Pons (tissue), 1 donor: ENCODE results near the gene LETMD1.
"Not testable (repeated sequence)": the region's sequence is repeated elsewhere in the genome, so short reads cannot be mapped to it uniquely, and the experiment has no call there.

Experiments
- DNase-seq: peaks from one replicate; pipeline ENCODE4 v3.0.0-alpha.2; 2016; ENCODE audit warnings: low spot score

Gene LETMD1, protein sequence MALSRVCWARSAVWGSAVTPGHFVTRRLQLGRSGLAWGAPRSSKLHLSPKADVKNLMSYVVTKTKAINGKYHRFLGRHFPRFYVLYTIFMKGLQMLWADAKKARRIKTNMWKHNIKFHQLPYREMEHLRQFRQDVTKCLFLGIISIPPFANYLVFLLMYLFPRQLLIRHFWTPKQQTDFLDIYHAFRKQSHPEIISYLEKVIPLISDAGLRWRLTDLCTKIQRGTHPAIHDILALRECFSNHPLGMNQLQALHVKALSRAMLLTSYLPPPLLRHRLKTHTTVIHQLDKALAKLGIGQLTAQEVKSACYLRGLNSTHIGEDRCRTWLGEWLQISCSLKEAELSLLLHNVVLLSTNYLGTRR

DNA sequence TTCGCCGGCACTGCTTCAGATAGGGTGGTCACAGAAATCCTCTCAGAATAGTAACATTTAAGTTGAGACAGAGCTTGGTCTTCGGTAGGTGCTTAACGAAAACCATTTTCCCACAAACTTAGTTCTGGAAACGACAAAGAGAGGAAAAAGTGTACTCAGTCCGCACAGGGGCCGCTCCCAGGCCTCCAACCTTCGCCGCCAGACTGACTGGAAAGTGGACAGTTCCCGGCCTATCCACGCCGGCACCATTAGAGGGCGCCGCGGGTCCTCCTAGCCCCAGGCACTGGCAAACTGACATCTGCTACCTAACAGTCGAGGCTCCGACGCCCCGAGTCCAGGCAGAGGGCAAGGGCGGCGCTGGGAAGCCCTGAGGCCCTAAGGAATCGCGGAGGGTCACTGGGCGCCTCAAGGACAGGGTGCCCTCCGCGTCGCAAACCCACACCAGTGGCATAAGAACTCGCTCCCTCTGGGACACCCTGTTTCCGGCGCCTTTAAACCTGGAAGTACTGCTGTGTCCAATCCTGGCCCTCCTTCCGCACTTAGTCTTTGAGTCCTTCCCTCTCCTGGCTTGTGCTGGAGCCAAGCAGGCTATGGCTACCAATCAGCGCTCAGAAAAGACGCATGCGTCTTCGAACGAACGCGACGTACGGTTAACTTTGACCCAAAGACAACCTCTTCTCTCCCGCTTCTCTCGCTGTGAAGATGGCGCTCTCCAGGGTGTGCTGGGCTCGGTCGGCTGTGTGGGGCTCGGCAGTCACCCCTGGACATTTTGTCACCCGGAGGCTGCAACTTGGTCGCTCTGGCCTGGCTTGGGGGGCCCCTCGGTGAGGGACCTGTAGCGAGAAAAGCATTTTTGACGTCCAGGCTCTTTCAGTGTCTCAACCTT lies at the start of gene LETMD1:
Gene LETMD1 (plus strand): TSS at position 673 of the 886 bp plus-strand sequence. CDS start 30 bp downstream, at position 703.
- peak; percentile 100 for DNase-seq

DNA sequence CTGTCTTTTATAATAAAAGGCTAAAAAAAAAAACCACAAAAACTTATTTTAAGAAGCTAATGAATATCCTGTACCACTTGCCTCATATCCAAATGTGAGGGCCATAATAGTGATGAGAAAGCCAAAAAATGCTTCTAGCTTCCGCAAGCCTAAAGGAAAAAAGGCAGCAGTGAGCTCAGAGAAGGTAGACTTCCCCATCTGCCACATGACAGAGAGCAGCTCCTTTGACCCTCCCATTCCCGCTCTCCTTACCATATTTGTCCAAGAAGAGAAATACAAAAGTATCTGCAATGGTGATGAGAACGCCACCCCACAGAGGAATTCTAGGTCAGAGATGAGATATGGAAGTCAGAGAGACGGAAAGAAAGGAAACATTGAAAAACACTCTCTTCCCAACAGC lies 49.0 kb upstream of the LETMD1 start:
- DNase-seq: no peak

DNA sequence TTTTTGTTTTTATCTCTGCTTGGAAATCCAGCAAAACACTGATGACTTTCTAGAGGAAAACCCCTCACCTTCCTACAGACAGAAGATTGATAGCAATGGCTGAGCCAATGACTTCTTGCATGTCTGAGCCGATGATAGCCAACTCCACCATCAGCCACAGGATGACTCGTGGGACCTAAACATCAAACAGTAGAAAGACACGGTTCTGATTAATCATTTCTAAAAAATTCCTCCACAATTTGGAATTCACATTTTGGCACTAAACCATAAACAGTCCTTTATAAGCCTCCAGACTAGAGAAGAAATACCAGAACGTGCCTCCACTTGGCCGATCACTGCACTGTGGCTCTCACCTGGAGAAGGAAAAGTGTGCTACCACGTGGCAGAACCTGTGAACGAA lies 47.9 kb upstream of the LETMD1 start:
- no peak for DNase-seq

DNA sequence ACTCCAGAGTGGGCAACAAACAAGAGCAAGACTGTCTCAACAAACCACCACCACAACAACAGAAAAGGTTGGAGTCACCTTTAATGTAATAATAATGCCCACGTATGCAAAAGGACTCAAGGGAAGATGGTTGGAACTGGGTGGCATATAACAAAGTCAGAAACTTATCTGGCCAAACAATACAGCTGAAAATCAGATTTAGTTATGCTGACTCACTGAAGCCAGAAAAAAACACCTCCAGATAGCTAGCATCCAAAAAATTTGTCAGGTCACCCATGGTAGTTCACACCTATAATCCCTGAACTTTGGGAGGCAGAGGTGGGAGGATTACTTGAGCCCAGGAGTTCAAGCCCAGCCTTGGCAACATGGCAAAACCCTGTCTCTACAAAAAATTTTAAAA lies 46.3 kb upstream of the LETMD1 start:
- DNase-seq: no peak

DNA sequence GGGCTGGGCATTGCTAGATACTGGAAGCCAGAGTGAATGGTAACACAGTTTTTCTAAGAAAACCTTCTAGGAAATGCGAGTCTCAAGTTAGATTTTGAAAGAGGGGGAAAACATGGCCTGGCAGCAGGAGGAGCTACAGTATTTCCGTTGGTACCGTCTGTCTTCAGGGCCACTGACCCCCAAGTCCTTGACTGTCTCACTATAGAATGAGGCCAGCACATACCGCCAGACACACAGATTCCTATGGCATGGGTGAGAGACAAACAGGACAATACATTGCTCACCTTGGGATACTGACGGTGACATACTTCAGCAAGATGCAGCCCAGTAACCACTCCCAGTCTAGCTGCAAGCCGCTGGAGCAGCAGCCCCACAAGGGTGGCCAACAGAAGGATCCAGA lies 43.6 kb upstream of the LETMD1 start:
- no peak for DNase-seq

DNA sequence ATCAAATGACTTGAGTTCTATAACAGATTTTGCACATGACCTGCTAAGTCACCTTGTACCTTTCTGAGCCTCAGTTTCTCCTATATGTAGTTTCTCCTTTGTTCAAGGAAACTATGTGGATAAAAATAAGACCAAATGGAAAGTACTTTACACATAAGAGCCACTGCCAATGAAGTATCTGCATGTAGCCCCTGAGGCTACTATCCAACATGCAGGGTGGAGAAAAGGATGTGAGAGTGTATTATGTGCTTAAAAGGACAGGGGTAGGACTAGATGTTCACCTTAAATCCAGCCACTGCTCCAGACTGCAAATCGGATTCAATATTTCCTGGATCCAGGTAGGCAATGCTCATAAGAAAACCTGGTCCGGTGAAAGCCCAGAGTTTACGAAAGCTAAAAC lies 43.1 kb upstream of the LETMD1 start:
- DNase-seq: no peak

DNA sequence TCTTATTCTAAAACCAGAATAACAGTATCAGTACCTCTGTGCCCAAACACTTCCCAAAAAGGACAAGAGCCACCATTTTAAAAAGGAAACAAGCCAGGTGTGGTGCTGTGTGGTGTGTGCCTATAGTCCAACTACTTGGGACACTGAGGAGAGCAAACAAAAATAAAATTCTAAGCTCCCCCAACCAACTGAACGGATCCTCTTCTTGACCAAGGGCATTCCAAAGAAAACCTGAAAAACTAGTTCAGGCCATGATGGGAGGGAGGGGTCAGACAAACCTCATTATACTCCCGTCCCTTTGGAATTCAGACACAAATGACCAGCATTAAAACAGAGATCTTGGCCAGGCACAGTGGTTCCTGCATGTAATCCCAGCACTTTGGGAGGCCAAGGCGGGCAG lies 42.5 kb upstream of the LETMD1 start:
- no peak for DNase-seq

DNA sequence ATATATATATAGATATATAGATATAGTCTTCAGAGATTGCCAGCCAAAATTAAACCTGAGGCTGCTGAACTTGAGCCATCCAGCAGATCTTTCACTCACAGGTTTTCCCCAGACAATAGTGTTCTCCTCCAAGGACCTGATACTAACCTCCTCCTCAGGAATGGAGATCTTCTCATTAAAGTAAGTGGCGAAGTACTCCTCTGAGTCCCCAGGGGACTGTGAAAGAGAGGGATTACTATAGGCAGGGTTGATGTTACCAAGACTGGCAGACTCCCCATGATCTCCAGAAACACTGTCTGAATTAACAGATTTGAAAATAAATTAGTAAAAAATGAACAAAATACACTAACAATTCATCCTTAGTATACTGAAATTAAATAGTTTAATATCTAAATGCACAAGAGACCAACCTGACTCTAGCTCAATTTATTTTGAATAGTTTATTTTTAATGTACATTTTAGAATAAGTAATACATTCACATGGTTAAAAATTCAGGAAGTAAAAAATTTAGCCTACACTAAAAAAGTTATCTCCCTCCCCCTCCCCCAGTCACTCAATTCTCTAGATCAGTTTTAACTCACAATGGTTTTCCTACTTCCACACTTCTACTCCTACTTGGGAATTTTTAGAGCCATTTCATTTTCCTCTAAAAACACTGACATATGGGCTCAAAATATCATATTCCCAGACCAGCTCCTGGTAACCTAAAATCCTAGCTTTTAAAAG lies 39.6 kb upstream of the LETMD1 start:
- DNase-seq: no peak

DNA sequence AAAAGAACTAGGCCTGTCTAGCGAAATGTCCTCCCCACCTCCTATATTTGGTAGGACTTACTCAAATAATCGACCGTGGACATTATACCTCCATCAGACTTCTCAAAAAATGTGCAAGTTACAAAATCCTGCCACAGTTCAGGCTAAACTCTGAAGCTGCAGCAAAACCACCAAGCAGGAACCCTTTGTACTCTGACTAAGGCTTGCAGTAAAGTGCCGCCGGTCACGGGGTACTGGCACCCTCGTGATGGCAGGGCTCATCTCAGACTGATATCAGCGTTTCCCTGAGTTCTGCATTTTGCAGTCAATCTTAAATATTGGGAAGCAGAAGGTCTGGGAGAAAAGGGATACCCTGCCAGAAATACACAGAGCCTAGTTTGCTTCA lies 39.1 kb upstream of the LETMD1 start:
- peak; percentile 93 for DNase-seq

DNA sequence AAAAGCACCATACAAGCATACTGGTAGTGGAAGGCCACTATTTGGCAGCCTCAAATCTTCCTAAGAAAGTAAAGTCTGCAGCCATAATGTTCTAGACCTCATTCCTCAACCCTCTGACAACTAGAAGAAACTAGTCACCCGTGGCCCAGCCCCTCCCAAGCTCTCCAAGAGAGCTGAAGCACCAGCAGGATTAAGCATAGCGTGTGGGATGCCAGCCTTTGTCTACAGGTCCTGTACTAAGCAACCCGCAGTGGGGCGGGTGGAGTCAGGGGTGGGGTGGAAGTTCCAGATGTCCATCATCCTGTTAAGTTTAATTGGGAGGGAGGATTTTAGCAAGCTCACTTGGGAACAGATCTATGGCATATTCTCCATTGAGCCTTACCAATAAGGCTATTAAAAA lies 36.2 kb upstream of the LETMD1 start:
- no peak for DNase-seq

DNA sequence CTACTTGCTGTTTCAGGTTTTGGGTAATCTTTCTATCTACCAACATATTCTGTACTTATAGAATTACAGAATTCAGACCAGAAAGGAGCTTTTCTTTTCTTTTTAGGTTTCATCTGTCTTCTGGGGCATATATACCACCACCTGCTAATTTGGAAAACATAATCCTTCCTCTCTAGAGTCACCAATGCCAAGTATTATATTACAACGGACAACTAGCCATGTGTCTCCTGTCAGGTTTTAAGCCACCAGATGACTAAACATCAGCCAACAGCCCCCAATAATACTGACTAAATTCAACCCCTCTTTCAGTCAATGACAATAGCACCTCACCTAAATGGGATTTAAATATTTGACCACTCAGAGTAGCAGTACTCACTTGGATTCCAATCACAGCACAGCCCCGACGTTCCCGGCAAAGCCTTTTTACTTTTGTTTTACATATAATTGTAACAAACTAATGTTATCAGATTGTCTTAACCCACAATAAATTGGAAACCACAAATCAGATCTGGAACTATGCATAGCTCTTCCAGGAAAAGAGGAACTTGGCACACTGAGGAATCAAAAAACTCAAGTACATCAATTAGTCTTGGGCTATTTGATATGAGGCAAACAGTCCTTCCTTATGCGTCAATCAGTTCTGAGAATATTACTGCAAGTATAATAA lies 35.4 kb upstream of the LETMD1 start:
- no peak for DNase-seq

DNA sequence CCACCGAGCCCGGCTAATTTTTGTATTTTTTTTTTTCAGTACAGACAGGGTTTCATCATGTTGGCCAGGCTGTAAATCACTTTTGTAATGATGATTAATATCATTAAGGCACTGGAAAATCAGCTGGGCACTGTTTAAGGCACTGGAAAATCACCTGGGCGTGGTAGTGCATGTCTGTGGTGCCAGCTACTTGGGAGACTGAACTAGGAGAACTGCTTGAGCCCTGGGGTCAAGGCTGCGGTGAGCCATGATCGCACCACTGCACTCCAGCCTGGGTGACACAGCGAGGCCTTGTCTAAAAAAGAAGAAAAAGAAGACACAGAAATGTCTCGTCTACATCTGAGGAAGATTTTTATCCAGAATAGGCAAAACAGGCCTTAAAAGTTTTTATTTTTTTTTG lies 34.7 kb upstream of the LETMD1 start:
- DNase-seq: no peak

DNA sequence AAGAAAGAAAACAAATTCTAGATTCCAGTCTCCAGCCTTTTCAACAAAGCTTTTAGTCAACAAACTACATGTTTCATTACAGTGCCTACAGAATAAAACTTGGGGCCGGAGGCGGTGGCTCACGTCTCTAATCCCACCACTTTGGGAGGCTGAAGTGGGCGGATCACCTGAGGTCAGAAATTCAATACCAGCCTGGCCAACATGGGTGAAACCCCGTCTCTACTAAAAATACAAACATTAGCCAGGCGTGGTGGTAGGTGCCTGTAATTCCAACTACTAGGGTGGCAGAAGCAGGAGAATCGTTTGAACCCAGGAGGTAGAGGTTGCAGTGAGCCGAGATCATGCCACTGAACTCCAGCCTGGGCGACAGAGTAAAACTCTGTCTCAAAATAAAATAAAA lies 33.7 kb upstream of the LETMD1 start:
- DNase-seq: not testable (repeated sequence)

DNA sequence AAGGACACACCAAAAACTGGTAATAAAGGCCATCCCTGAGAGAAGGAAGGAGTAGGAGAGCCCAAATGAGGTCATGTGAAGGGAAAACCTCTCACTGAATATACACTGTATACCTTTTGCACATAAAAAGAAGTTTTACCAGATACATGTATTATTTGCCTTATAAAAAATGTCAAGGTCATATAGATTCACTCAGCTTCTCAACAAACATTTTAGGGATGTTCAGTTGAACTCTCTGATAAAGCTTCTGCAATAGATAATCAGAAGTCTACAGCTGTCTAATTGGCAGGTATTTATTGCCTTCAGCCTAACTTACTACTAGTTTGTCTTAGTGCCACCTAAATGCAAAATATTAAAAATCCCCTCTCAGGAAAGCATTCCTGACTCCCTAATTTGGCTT lies 30.7 kb upstream of the LETMD1 start:
- no peak for DNase-seq

DNA sequence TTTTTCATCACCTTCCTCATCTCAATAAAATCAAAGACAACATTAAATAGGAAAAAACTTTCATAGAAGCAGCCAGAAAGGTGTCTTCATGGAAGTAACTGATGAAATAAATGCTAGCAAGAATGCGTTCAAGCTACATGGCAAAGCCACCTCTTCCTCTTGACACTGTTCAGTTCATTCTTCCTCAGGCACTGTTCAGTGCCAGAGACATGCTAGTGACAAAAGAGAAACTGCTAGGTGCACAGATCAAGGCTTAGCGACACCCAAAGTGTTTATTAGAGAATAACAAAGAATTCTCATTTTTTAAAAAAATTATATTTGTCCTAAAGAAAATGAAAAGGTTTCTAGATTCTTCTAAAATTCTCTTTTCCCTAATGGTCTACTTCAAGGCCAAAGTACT lies 29.2 kb upstream of the LETMD1 start:
- no peak for DNase-seq

DNA sequence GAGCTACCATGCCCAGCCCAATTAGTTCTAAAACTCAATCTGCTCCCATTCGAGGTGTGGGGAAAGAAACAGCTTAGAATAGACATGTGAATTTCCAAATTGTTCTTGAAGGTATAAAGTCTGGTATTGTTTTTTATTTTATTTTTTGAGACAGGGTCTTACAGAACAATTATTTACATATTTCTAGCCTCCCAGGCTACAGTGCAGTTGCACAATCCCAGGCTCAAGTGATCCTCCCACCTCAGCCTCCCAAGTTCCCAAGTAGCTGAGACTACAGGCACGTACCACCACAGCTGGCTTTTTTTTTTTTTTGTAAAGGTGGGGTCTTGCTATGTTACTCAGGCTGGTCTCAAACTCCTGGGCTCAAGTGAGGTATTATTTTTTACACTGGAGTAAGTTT lies 28.2 kb upstream of the LETMD1 start:
- no peak for DNase-seq

DNA sequence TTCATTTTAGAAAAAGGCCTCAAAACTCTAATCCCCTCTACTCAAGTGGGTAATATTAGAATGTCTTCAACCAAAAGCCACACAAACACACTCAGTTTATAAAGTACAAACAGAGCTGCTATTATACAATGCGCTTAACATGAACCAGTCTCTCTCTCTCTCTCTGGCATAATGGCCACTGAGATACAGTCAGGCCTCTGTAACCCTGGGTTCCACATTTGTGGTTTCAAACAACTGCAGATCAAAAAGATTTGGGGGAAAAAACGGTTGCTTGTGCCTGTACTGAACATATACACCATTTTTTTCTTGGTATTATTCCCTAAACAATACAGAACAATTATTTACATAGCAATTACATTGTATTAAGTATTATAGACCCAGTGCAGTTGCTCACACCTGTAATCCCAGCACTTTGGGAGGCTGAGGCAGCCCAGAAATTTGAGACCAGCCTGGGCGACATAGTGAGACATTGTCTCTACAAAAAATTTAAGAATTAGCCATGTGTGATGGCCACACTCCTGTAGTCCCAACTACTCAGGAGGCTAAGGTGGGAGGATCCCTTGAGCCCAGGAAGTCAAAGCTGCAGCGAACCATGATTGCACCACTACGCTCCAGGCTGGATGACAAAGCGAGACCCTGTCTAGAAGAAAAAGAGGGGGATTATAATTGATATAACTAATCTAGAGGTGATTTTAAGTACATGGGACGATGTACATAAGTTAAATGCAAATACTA lies 27.5 kb upstream of the LETMD1 start:
- peak; percentile 96 for DNase-seq

DNA sequence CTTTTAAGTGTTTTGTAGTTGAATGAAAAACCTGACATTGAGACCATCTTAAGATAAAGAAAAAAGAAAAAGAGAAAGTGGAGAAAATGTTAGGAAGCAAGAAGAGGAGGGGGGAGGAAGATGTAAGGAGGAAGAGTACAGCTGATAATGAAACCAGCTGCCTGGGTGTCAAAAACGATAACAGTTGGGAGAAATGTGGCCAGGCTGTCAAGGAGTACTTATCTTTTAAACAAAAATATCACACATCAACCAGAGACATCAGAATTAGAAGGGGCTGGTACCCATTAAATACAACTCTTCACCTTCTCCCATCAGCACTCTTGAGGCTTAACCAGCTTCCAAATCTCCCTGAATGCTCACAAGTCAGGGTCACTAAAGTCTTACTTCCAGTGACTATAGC lies 26.4 kb upstream of the LETMD1 start:
- no peak for DNase-seq

DNA sequence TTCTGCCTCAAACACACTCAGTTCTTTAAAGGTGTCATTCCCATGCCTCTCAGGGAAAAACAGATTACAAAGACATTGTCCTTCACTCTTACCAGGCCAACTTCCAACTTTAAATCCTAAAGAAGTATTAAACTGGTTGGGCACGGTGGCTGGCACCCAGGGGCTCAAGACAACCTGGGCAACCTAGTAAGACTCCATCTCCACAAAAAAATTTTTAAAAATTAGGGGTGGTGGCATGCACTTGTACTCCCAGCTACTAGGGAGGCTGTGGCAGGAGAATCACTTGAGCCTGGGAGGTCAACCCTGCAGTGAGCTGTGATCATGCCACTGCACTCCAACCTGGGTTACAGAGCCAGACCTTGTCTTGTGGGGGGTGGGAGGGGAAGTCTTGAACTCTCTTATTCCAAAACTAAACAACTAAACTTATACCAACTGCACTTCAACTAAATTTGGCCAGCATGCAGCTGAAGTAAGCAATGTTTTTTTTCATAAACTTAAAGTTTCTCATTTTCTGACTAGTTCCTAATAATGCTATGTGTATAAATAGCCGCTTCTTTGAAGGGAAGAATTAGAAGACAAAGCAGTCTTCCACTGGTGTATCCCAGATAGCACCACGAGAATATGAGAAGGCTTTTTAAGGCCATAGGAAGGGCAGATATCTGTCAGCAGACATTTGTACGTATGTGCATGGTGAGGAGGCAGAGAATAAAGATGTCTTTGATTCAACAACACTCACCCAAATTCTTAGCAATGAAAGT lies 24.3 kb upstream of the LETMD1 start:
- DNase-seq: no peak

DNA sequence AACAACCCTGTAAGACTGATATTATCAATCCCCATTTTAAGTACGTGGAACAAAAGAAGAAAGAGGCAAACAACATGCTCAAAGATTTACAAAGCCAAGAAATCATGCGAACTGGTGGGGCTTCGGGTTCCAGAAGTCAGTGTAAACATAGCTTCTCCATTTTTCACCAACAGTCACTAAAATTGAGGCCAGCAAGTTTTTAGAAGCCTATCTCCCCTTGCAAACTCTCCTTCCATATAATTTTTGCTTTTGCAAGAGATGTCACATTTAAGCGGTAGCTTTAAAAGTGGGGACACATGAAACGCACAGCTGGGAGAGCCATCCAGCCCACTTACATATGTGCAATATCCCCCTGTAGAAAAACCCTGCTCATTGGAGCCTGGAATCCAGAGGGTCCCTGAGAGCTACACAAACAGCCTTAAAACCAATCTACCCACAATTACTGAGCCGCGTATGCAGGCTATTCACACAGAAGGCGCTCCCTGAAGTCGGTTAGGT lies 22.7 kb upstream of the LETMD1 start:
- peak; percentile 80 for DNase-seq
